GM12872 (cell line): ENCODE measurements around the gene REL.

ENCODE experiments used
- CTCF ChIP-seq: IDR thresholded peaks from 3 replicates; pipeline ENCODE4 v1.5.1; 2011; ENCODE audit warnings: low read depth, mild to moderate bottlenecking, low read length, moderate library complexity; ENCODE audit not compliant: insufficient read depth

REL gene

GRCh38 chr2:60853531-60853930 lies 27.8 kb upstream of the REL start:
- TF ChIP-seq CTCF, result no peak

GRCh38 chr2:60855989-60856669 lies 25.2 kb upstream of the REL start:
- no peak for TF ChIP-seq CTCF

GRCh38 chr2:60857056-60857455 lies 24.3 kb upstream of the REL start:
- no peak for TF ChIP-seq CTCF

GRCh38 chr2:60858897-60859311 lies 22.5 kb upstream of the REL start:
- no peak for TF ChIP-seq CTCF

- TF ChIP-seq CTCF, result no peak
These were observed 19.6 kb upstream of the REL start for GRCh38 chr2:60861736-60862135.

GRCh38 chr2:60862642-60863041 lies 18.7 kb upstream of the REL start:
- no peak for TF ChIP-seq CTCF

GRCh38 chr2:60867007-60867406 lies 14.4 kb upstream of the REL start:
- TF ChIP-seq CTCF, result no peak
